AG20443 (cell line): Measurements from ENCODE around the gene PRKACA.

Source experiments
- DNase-seq: peaks from one replicate; pipeline ENCODE4 v3.0.0; 2012; ENCODE audit warnings: low spot score, mixed read lengths

The PRKACA gene

GRCh38 chr19:14091813-14092462, 25.6 kb downstream of the PRKACA start:
- DNase-seq = peak; percentile 18

- DNase-seq = peak; percentile 52
Observed at GRCh38 chr19:14091081-14091812, 26.3 kb downstream of the PRKACA start.

GRCh38 chr19:14090509-14091080, 27.0 kb downstream of the PRKACA start, which contains the start of gene SAMD1:
Gene SAMD1 (minus strand): TSS chr19:14090751.
- DNase-seq = peak; percentile 93

GRCh38 chr19:14089662-14090508, 27.7 kb downstream of the PRKACA start:
- peak; percentile 68 for DNase-seq

- DNase-seq = peak; percentile 4
Observed at GRCh38 chr19:14089412-14089661, 28.2 kb downstream of the PRKACA start.

GRCh38 chr19:14088634-14089411, 28.7 kb downstream of the PRKACA start:
- no peak for DNase-seq

GRCh38 chr19:14086098-14086497, 31.5 kb downstream of the PRKACA start:
- no peak for DNase-seq

- DNase-seq = no peak
Observed at GRCh38 chr19:14085309-14085995, 32.1 kb downstream of the PRKACA start, which contains the start of gene C19orf67. Gene C19orf67 (minus strand): TSS chr19:14085783. CDS start chr19:14085627, 156 bp downstream.

- DNase-seq = no peak
Observed at GRCh38 chr19:14082675-14082960, 34.9 kb downstream of the PRKACA start.

GRCh38 chr19:14081797-14082674, 35.5 kb downstream of the PRKACA start:
- DNase-seq = peak; percentile 48

- DNase-seq = peak; percentile 98
Observed at GRCh38 chr19:14080887-14081796, 36.4 kb downstream of the PRKACA start.

GRCh38 chr19:14078411-14078810, 39.2 kb downstream of the PRKACA start:
- no peak for DNase-seq

- DNase-seq = no peak
Observed at GRCh38 chr19:14073925-14074838, 43.4 kb downstream of the PRKACA start.

- peak; percentile 89 for DNase-seq
Observed at GRCh38 chr19:14073261-14073924, 44.2 kb downstream of the PRKACA start.

- no peak for DNase-seq
Observed at GRCh38 chr19:14072535-14073260, 44.9 kb downstream of the PRKACA start, which contains the start of gene MISP3. Gene MISP3 (plus strand): TSS chr19:14072786. CDS start chr19:14073310, 524 bp downstream.

- DNase-seq = no peak
Observed at GRCh38 chr19:14070268-14071050, 47.1 kb downstream of the PRKACA start.
